GM23338 (cell line): ENCODE measurements around the gene ZNF385C. TPM values are rescaled to one million over a fixed set of nuclear protein-coding genes. Genes with fewer than 3 reads are reported as not detected.

Source experiments
- ATAC-seq: fragments of 200-7000 bp; cut with Tn5 transposase; 3 replicates; pipeline ENCODE4 v1.9.1; 2020
- DNase-seq: peaks from one replicate; pipeline ENCODE4 v3.0.0-alpha.2; 2015; ENCODE audit warnings: low spot score
- H2AFZ ChIP-seq: fragments of 200-600 bp; sonication (generic); 2 replicates; pipeline ENCODE4 v1.8.0; 2016; ENCODE audit warnings: antibody characterized with exemption, mild to moderate bottlenecking, moderate library complexity
- H3F3A ChIP-seq: fragments of 200-600 bp; sonication (generic); replicated peaks from 2 replicates; pipeline ENCODE4 v1.8.0; 2017; ENCODE audit warnings: antibody characterized with exemption, mixed run types, low read depth
- H3K27ac ChIP-seq: fragments of 200-600 bp; sonication (generic); 2 replicates; pipeline ENCODE4 v1.6.1; 2016; ENCODE audit warnings: low read depth
- H3K27me3 ChIP-seq: fragments of 200-600 bp; sonication (generic); 2 replicates; pipeline ENCODE4 v1.8.0; 2016; ENCODE audit warnings: mild to moderate bottlenecking, mixed run types, moderate library complexity; ENCODE audit not compliant: insufficient read depth
- H3K36me3 ChIP-seq: fragments of 200-600 bp; sonication (generic); 2 replicates; pipeline ENCODE4 v1.8.0; 2016; ENCODE audit warnings: mild to moderate bottlenecking; ENCODE audit not compliant: insufficient read depth
- H3K4me1 ChIP-seq: fragments of 200-600 bp; sonication (generic); 2 replicates; pipeline ENCODE4 v1.8.0; 2016; ENCODE audit warnings: mild to moderate bottlenecking, moderate library complexity; ENCODE audit not compliant: insufficient read depth
- H3K4me2 ChIP-seq: fragments of 200-600 bp; sonication (generic); 2 replicates; pipeline ENCODE4 v1.7.1; 2017; ENCODE audit warnings: mixed run types
- H3K4me3 ChIP-seq: fragments of 200-600 bp; sonication (generic); 2 replicates; pipeline ENCODE4 v1.6.1; 2016; ENCODE audit warnings: mixed run types
- H3K79me2 ChIP-seq: fragments of 200-600 bp; sonication (generic); replicated peaks from 2 replicates; pipeline ENCODE4 v1.8.0; 2017; ENCODE audit warnings: mild to moderate bottlenecking; ENCODE audit not compliant: insufficient read depth
- H3K9me2 ChIP-seq: fragments of 200-600 bp; sonication (generic); 2 replicates; pipeline ENCODE4 v1.8.0; 2017; ENCODE audit not compliant: insufficient read depth
- H4K20me1 ChIP-seq: fragments of 200-600 bp; sonication (generic); replicated peaks from 2 replicates; pipeline ENCODE4 v1.8.0; 2017; ENCODE audit warnings: mild to moderate bottlenecking; ENCODE audit not compliant: insufficient read depth
- H3K27ac Mint-ChIP-seq: 2 replicates; pipeline ENCODE4 v1.8.0; 2020; ENCODE audit warnings: inconsistent platforms, mild to moderate bottlenecking, moderate library complexity, mixed read lengths
- H3K27me3 Mint-ChIP-seq: 3 replicates; pipeline ENCODE4 v1.8.0; 2022; ENCODE audit warnings: low read depth, mild to moderate bottlenecking, moderate library complexity, mixed read lengths, inconsistent platforms; ENCODE audit not compliant: insufficient read depth, poor library complexity
- H3K36me3 Mint-ChIP-seq: 3 replicates; pipeline ENCODE4 v1.8.0; 2021; ENCODE audit warnings: low read depth, mild to moderate bottlenecking, inconsistent platforms, moderate library complexity, mixed read lengths
- H3K4me1 Mint-ChIP-seq: 3 replicates; pipeline ENCODE4 v1.8.0; 2020; ENCODE audit warnings: mild to moderate bottlenecking, inconsistent platforms, mixed read lengths
- H3K4me3 Mint-ChIP-seq: 3 replicates; pipeline ENCODE4 v1.8.0; 2021; ENCODE audit warnings: moderate library complexity, mild to moderate bottlenecking, inconsistent platforms, mixed read lengths
- H3K9me3 Mint-ChIP-seq: 3 replicates; pipeline ENCODE4 v1.8.0; 2020; ENCODE audit warnings: moderate library complexity, mild to moderate bottlenecking, inconsistent platforms, mixed read lengths
- CREB1 ChIP-seq: fragments of 250-450 bp; sonication (Bioruptor Pico); IDR thresholded peaks from 2 replicates; pipeline ENCODE4 v1.5.0; 2020; ENCODE audit warnings: low read depth, mild to moderate bottlenecking, moderate library complexity
- EZH2phosphoT487 ChIP-seq: fragments of 200-600 bp; sonication (generic); IDR thresholded peaks from one replicate; pipeline ENCODE4 v1.8.1; 2018; ENCODE audit warnings: antibody characterized with exemption; ENCODE audit not compliant: unreplicated experiment
- JUNB ChIP-seq: IDR thresholded peaks from one replicate; pipeline ENCODE4 v1.6.1; 2016; ENCODE audit warnings: antibody characterized with exemption; ENCODE audit not compliant: unreplicated experiment
- NANOG ChIP-seq: IDR thresholded peaks from 2 replicates; pipeline ENCODE4 v1.6.1; 2016; ENCODE audit warnings: antibody characterized with exemption, borderline replicate concordance
- STAT1 ChIP-seq: IDR thresholded peaks from one replicate; pipeline ENCODE4 v1.6.1; 2016; ENCODE audit warnings: antibody characterized with exemption; ENCODE audit not compliant: unreplicated experiment
- ZNF114 ChIP-seq: fragments of 250-450 bp; sonication (Bioruptor Pico); IDR thresholded peaks from 2 replicates; pipeline ENCODE4 v1.5.0; 2020; ENCODE audit warnings: mild to moderate bottlenecking, moderate library complexity
- polyA plus RNA-seq: library from polyadenylated mRNA; unstranded; fragments of >200 nt; fragmentation: Nextera tagmentation; extraction: Ambion mirVana; gene quantifications from 2 replicates; pipeline ENCODE4 v1.2.1, GENCODE V29; 2016
- total RNA-seq: library from RNA; depleted of rRNA; stranded (reverse); fragments of >200 nt; shearing (Covaris generic); gene quantifications from 2 replicates; pipeline ENCODE4 v1.2.3, GENCODE V29; 2014
- TF ChIP-seq, protein P1 (sequence below), 2 experiments: fragments of 200-600 bp in 1 of 2; sonication (generic) in 1 of 2; conservative IDR thresholded peaks; 2 replicates each; pipeline versions ENCODE4 v1.5.1 to v1.6.1; 2016 to 2017; ENCODE audit warnings: antibody characterized with exemption in 2 of 2, low read depth in 2 of 2, mild to moderate bottlenecking in 2 of 2, moderate library complexity in 1 of 2
- TF ChIP-seq, protein P2 (sequence below): fragments of 250-450 bp; sonication (Bioruptor Pico); IDR thresholded peaks from 2 replicates; pipeline ENCODE4 v1.5.0; 2020; ENCODE audit warnings: mild to moderate bottlenecking, moderate library complexity
- TF ChIP-seq, protein P3 (sequence below): IDR thresholded peaks from one replicate; pipeline ENCODE4 v1.6.1; 2018; ENCODE audit warnings: antibody characterized with exemption; ENCODE audit not compliant: unreplicated experiment
- TF ChIP-seq, protein P4 (sequence below): IDR thresholded peaks from 2 replicates; pipeline ENCODE4 v1.6.1; 2016; ENCODE audit warnings: antibody characterized with exemption

The ZNF385C gene
- total and polyA plus RNA-seq, 2 experiments from 2014 or later = 1.9 to 3.1 TPM

DNA sequence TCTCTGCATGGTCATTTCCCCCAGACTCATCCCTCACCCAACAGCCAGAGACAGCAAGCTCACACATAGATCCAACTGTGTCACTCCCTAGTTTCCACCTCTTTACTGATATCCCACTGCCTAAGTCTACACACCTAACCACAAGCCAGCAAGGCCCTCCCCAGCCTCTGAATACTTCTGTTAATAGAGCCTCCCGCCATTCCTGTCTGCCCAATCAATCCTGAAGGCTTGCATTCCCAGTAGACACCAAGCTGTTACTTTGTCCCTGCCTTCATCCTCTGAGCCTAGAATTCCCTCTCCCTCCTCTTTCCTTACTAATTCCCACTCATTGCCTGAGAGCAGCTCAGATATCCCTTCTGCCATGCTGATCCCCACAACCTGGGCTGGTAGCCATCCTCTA lies 52.6 kb downstream of the ZNF385C start:
- Histone ChIP-seq H2AFZ (no peak overlapping the region), H4K20me1 (no peaks in the 10 kb centered on the region), H3K79me2 (no peaks in the 10 kb centered on the region), H3K27me3 (no peaks in the 10 kb centered on the region), H3K9me2 (no peaks in the 10 kb centered on the region), H3K4me1 (peaks cover 4% of the 10 kb centered on the region; the same call in 1 of the 2 replicates), H3K36me3 (no peaks in the 10 kb centered on the region), H3K4me2 (no peak overlapping the region), H3K4me3 (no peak overlapping the region), H3K27ac (no peak overlapping the region; the same call in 1 of the 2 replicates), H3F3A (0 out of 2 replicates have a peak, but pooled peaks cover 3% of the 10 kb centered on the region)
- ATAC-seq (no peak), DNase-seq (no peak)
- no peaks in the 10 kb centered on the region; the same call in 2 of the 3 replicates for H3K36me3 Mint-ChIP-seq
- peak overlapping the region; percentile 8; the same call in 1 of the 2 replicates for H3K27ac Mint-ChIP-seq
- peaks cover 2% of the 10 kb centered on the region; the same call in 2 of the 3 replicates for H3K4me1 Mint-ChIP-seq
- H3K9me3 Mint-ChIP-seq = no peaks in the 10 kb centered on the region
- H3K4me3 Mint-ChIP-seq = no peak overlapping the region
- peaks cover 2% of the 10 kb centered on the region for H3K27me3 Mint-ChIP-seq
- TF ChIP-seq CREB1 (CRISPR knock-in tag) (no peak), NANOG (no peak), EZH2phosphoT487 (no peak), JUNB (no peak), ZNF114 (no peak), STAT1 (no peak)
- TF ChIP-seq, protein P1, sequence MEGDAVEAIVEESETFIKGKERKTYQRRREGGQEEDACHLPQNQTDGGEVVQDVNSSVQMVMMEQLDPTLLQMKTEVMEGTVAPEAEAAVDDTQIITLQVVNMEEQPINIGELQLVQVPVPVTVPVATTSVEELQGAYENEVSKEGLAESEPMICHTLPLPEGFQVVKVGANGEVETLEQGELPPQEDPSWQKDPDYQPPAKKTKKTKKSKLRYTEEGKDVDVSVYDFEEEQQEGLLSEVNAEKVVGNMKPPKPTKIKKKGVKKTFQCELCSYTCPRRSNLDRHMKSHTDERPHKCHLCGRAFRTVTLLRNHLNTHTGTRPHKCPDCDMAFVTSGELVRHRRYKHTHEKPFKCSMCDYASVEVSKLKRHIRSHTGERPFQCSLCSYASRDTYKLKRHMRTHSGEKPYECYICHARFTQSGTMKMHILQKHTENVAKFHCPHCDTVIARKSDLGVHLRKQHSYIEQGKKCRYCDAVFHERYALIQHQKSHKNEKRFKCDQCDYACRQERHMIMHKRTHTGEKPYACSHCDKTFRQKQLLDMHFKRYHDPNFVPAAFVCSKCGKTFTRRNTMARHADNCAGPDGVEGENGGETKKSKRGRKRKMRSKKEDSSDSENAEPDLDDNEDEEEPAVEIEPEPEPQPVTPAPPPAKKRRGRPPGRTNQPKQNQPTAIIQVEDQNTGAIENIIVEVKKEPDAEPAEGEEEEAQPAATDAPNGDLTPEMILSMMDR (conservative IDR thresholded peaks at IDR 0.05; ENCODE audit: low read depth in 2 of 2) = no peak
- TF ChIP-seq, protein P2, sequence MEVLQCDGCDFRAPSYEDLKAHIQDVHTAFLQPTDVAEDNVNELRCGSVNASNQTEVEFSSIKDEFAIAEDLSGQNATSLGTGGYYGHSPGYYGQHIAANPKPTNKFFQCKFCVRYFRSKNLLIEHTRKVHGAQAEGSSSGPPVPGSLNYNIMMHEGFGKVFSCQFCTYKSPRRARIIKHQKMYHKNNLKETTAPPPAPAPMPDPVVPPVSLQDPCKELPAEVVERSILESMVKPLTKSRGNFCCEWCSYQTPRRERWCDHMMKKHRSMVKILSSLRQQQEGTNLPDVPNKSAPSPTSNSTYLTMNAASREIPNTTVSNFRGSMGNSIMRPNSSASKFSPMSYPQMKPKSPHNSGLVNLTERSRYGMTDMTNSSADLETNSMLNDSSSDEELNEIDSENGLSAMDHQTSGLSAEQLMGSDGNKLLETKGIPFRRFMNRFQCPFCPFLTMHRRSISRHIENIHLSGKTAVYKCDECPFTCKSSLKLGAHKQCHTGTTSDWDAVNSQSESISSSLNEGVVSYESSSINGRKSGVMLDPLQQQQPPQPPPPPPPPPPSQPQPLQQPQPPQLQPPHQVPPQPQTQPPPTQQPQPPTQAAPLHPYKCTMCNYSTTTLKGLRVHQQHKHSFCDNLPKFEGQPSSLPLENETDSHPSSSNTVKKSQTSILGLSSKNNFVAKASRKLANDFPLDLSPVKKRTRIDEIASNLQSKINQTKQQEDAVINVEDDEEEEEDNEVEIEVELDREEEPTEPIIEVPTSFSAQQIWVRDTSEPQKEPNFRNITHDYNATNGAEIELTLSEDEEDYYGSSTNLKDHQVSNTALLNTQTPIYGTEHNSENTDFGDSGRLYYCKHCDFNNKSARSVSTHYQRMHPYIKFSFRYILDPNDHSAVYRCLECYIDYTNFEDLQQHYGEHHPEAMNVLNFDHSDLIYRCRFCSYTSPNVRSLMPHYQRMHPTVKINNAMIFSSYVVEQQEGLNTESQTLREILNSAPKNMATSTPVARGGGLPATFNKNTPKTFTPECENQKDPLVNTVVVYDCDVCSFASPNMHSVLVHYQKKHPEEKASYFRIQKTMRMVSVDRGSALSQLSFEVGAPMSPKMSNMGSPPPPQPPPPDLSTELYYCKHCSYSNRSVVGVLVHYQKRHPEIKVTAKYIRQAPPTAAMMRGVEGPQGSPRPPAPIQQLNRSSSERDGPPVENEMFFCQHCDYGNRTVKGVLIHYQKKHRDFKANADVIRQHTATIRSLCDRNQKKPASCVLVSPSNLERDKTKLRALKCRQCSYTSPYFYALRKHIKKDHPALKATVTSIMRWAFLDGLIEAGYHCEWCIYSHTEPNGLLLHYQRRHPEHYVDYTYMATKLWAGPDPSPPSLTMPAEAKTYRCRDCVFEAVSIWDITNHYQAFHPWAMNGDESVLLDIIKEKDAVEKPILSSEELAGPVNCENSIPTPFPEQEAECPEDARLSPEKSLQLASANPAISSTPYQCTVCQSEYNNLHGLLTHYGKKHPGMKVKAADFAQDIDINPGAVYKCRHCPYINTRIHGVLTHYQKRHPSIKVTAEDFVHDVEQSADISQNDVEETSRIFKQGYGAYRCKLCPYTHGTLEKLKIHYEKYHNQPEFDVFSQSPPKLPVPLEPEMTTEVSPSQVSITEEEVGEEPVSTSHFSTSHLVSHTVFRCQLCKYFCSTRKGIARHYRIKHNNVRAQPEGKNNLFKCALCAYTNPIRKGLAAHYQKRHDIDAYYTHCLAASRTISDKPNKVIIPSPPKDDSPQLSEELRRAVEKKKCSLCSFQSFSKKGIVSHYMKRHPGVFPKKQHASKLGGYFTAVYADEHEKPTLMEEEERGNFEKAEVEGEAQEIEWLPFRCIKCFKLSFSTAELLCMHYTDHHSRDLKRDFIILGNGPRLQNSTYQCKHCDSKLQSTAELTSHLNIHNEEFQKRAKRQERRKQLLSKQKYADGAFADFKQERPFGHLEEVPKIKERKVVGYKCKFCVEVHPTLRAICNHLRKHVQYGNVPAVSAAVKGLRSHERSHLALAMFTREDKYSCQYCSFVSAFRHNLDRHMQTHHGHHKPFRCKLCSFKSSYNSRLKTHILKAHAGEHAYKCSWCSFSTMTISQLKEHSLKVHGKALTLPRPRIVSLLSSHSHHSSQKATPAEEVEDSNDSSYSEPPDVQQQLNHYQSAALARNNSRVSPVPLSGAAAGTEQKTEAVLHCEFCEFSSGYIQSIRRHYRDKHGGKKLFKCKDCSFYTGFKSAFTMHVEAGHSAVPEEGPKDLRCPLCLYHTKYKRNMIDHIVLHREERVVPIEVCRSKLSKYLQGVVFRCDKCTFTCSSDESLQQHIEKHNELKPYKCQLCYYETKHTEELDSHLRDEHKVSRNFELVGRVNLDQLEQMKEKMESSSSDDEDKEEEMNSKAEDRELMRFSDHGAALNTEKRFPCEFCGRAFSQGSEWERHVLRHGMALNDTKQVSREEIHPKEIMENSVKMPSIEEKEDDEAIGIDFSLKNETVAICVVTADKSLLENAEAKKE (CRISPR knock-in tag) = no peak
- TF ChIP-seq, protein P3, sequence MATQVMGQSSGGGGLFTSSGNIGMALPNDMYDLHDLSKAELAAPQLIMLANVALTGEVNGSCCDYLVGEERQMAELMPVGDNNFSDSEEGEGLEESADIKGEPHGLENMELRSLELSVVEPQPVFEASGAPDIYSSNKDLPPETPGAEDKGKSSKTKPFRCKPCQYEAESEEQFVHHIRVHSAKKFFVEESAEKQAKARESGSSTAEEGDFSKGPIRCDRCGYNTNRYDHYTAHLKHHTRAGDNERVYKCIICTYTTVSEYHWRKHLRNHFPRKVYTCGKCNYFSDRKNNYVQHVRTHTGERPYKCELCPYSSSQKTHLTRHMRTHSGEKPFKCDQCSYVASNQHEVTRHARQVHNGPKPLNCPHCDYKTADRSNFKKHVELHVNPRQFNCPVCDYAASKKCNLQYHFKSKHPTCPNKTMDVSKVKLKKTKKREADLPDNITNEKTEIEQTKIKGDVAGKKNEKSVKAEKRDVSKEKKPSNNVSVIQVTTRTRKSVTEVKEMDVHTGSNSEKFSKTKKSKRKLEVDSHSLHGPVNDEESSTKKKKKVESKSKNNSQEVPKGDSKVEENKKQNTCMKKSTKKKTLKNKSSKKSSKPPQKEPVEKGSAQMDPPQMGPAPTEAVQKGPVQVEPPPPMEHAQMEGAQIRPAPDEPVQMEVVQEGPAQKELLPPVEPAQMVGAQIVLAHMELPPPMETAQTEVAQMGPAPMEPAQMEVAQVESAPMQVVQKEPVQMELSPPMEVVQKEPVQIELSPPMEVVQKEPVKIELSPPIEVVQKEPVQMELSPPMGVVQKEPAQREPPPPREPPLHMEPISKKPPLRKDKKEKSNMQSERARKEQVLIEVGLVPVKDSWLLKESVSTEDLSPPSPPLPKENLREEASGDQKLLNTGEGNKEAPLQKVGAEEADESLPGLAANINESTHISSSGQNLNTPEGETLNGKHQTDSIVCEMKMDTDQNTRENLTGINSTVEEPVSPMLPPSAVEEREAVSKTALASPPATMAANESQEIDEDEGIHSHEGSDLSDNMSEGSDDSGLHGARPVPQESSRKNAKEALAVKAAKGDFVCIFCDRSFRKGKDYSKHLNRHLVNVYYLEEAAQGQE = no peak
- TF ChIP-seq, protein P4, sequence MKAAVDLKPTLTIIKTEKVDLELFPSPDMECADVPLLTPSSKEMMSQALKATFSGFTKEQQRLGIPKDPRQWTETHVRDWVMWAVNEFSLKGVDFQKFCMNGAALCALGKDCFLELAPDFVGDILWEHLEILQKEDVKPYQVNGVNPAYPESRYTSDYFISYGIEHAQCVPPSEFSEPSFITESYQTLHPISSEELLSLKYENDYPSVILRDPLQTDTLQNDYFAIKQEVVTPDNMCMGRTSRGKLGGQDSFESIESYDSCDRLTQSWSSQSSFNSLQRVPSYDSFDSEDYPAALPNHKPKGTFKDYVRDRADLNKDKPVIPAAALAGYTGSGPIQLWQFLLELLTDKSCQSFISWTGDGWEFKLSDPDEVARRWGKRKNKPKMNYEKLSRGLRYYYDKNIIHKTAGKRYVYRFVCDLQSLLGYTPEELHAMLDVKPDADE = no peak
